HepG2 (cell line): ENCODE results near the gene SH3GL1. TPM values are rescaled to one million over a fixed set of nuclear protein-coding genes. Genes with fewer than 3 reads are reported as not detected.

Source experiments
- ATAC-seq: fragments of 200-7000 bp; cut with Tn5 transposase; 3 replicates; pipeline ENCODE4 v1.9.1; 2020; ENCODE audit warnings: mild to moderate bottlenecking, moderate library complexity
- BruUV-seq: library from RNA; stranded (reverse); fragments of 400-500 nt; replicated peaks from 2 replicates; lab custom pipeline; 2021; lab: Mats Ljungman, UMichigan
- CTCF ChIA-PET: fragments of 300-600 bp; formaldehyde crosslinking; extraction: SDS; loops from one replicate; lab custom pipeline; 2021; ENCODE audit warnings: low total read pairs, inconsistent platforms, low intra/inter-chr PET ratio; lab: Yijun Ruan, JAX
- POLR2A ChIA-PET: fragments of 350-600 bp; sonication (Branson Sonifier 250); formaldehyde crosslinking; loops from one replicate; lab custom pipeline; 2020; ENCODE audit warnings: antibody characterized with exemption, inconsistent platforms; lab: Yijun Ruan, JAX
- DNase-seq: peaks from one replicate; pipeline ENCODE4 v3.0.0-alpha.2; 2015; ENCODE audit warnings: low spot score
- FAIRE-seq: peaks from 3 replicates; lab custom pipeline; 2011; peaks lifted over from hg19 to GRCh38; lab: Jason Lieb, UNC
- H2AFZ ChIP-seq: one replicate; pipeline ENCODE4 v1.6.1; 2011; ENCODE audit warnings: low read length, inconsistent platforms
- H3K27ac ChIP-seq: fragments of 300-600 bp; 3 replicates; pipeline ENCODE4 v1.8.0; 2011; ENCODE audit warnings: mixed run types, mild to moderate bottlenecking, mixed read lengths, low read length, inconsistent platforms; ENCODE audit not compliant: insufficient read depth; ENCODE audit errors: extremely low read length
- H3K27me3 ChIP-seq, 2 experiments: fragments of 200-600 bp in 1 of 2; 2 replicates in 1 of 2; 3 replicates in 1 of 2; pipeline versions ENCODE4 v1.6.0 to v1.8.0; 2011; ENCODE audit warnings: low read length in 2 of 2, mild to moderate bottlenecking in 2 of 2, moderate library complexity in 2 of 2, inconsistent platforms in 1 of 2; ENCODE audit not compliant: insufficient read depth in 2 of 2, control insufficient read depth in 1 of 2
- H3K36me3 ChIP-seq, 2 experiments: fragments of 200-600 bp in 1 of 2; replicated peaks in 1 of 2; 2 replicates in 1 of 2; 3 replicates in 1 of 2; pipeline versions ENCODE4 v1.5.1 to v1.8.0; 2011; ENCODE audit warnings: low read length in 2 of 2, inconsistent platforms in 1 of 2; ENCODE audit not compliant: insufficient read depth in 2 of 2, control insufficient read depth in 1 of 2
- H3K4me1 ChIP-seq: 2 replicates; pipeline ENCODE4 v1.5.1; 2012; ENCODE audit warnings: low read length, inconsistent platforms; ENCODE audit not compliant: insufficient read depth
- H3K4me2 ChIP-seq: 2 replicates; pipeline ENCODE4 v1.6.0; 2011; ENCODE audit warnings: low read depth, low read length, inconsistent platforms
- H3K4me3 ChIP-seq, 3 experiments: fragments of 200-600 bp in 1 of 3; sonication (generic), shearing (Covaris generic) in 1 of 3; replicated peaks in 1 of 3; 2 replicates each; pipeline ENCODE4 v1.5.1; 2011 to 2016; ENCODE audit warnings: low read length in 3 of 3, inconsistent platforms in 2 of 3, low read depth in 2 of 3, mild to moderate bottlenecking in 2 of 3, control low read depth in 1 of 3, mixed read lengths in 1 of 3; ENCODE audit not compliant: insufficient read depth in 1 of 3
- H3K79me2 ChIP-seq: one replicate; pipeline ENCODE4 v1.6.1; 2011; ENCODE audit warnings: low read length, inconsistent platforms; ENCODE audit not compliant: insufficient read depth
- H3K9ac ChIP-seq: 2 replicates; pipeline ENCODE4 v1.6.0; 2011; ENCODE audit warnings: mild to moderate bottlenecking, low read depth, low read length, inconsistent platforms; ENCODE audit not compliant: insufficient read depth
- H3K9me3 ChIP-seq: 2 replicates; pipeline ENCODE4 v1.5.1; 2012; ENCODE audit warnings: mild to moderate bottlenecking, low read length
- H4K20me1 ChIP-seq: 2 replicates; pipeline ENCODE4 v1.6.0; 2011; ENCODE audit warnings: inconsistent platforms, mild to moderate bottlenecking, low read length, moderate library complexity; ENCODE audit not compliant: insufficient read depth
- CREM ChIP-seq, 2 experiments: sonication (generic) in 1 of 2; formaldehyde crosslinking in 1 of 2; IDR thresholded peaks; 2 replicates each; pipeline versions ENCODE4 v1.4.0 to v1.6.1; 2016 to 2020; ENCODE audit warnings: antibody characterized with exemption in 1 of 2, mild to moderate bottlenecking in 1 of 2, missing genetic modification reagents in 1 of 2
- HES4 ChIP-seq: sonication (generic); formaldehyde crosslinking; IDR thresholded peaks from 2 replicates; pipeline ENCODE4 v1.9.0; 2021; ENCODE audit warnings: mild to moderate bottlenecking, missing genetic modification reagents, borderline replicate concordance
- HNF4G ChIP-seq, 2 experiments: sonication (generic) in 1 of 2; formaldehyde crosslinking in 1 of 2; IDR thresholded peaks; 2 replicates each; pipeline versions ENCODE4 v1.4.0 to v1.6.1; 2011 to 2020; ENCODE audit warnings: borderline replicate concordance in 2 of 2, low read depth in 2 of 2, mild to moderate bottlenecking in 2 of 2, low read length in 1 of 2, missing genetic modification reagents in 1 of 2, moderate library complexity in 1 of 2
- HNRNPH1 ChIP-seq: fragments of 200-400 bp; formaldehyde crosslinking; optimal IDR thresholded peaks from 2 replicates; pipeline ENCODE3; 2017; ENCODE audit warnings: mild to moderate bottlenecking, low read depth, low read length
- HOXA3 ChIP-seq: sonication (generic); formaldehyde crosslinking; IDR thresholded peaks from 2 replicates; pipeline ENCODE4 v1.5.0; 2020; ENCODE audit warnings: missing genetic modification reagents
- KDM2A ChIP-seq: sonication (generic); formaldehyde crosslinking; IDR thresholded peaks from 2 replicates; pipeline ENCODE4 v1.4.0; 2020; ENCODE audit warnings: low read depth, missing genetic modification reagents, borderline replicate concordance
- MED1 ChIP-seq: sonication (generic); formaldehyde crosslinking; IDR thresholded peaks from 2 replicates; pipeline ENCODE4 v1.4.0; 2020; ENCODE audit warnings: missing genetic modification reagents
- RARA ChIP-seq: IDR thresholded peaks from 2 replicates; pipeline ENCODE4 v1.6.1; 2016; ENCODE audit warnings: missing genetic modification reagents, missing compliant biosample characterization
- RARG ChIP-seq: sonication (generic); formaldehyde crosslinking; IDR thresholded peaks from 2 replicates; pipeline ENCODE4 v1.4.0; 2020; ENCODE audit warnings: low read depth, mild to moderate bottlenecking, missing genetic modification reagents
- RBFOX2 ChIP-seq: fragments of 200-400 bp; formaldehyde crosslinking; IDR thresholded peaks from 2 replicates; pipeline ENCODE4 v1.6.1; 2017; ENCODE audit warnings: low read depth, mild to moderate bottlenecking, low read length
- SNAPC2 ChIP-seq: sonication (generic); formaldehyde crosslinking; IDR thresholded peaks from 2 replicates; pipeline ENCODE4 v1.8.1; 2022; ENCODE audit warnings: mild to moderate bottlenecking, missing genetic modification reagents
- ZBTB21 ChIP-seq: sonication (generic); formaldehyde crosslinking; IDR thresholded peaks from 2 replicates; pipeline ENCODE4 v1.4.0; 2020; ENCODE audit warnings: missing genetic modification reagents
- ZFP36 ChIP-seq: fragments of 150-350 bp; IDR thresholded peaks from 2 replicates; pipeline ENCODE4 v1.6.1; 2018; ENCODE audit warnings: borderline replicate concordance, low read length, low read depth; ENCODE audit not compliant: partially characterized antibody
- ZFP62 ChIP-seq: sonication (generic); formaldehyde crosslinking; IDR thresholded peaks from 2 replicates; pipeline ENCODE4 v1.4.0; 2020; ENCODE audit warnings: missing genetic modification reagents
- ZKSCAN5 ChIP-seq: sonication (generic); formaldehyde crosslinking; IDR thresholded peaks from 2 replicates; pipeline ENCODE4 v1.5.1; 2020; ENCODE audit warnings: mild to moderate bottlenecking, missing genetic modification reagents
- ZNF333 ChIP-seq: sonication (generic); formaldehyde crosslinking; IDR thresholded peaks from 2 replicates; pipeline ENCODE4 v1.4.0; 2020; ENCODE audit warnings: mild to moderate bottlenecking, missing genetic modification reagents, borderline replicate concordance
- ZNF350 ChIP-seq: sonication (generic); formaldehyde crosslinking; IDR thresholded peaks from 2 replicates; pipeline ENCODE4 v1.4.0; 2020; ENCODE audit warnings: mild to moderate bottlenecking, low read depth, missing genetic modification reagents, borderline replicate concordance
- ZNF878 ChIP-seq: sonication (generic); formaldehyde crosslinking; IDR thresholded peaks from 2 replicates; pipeline ENCODE4 v1.8.1; 2023; ENCODE audit warnings: mild to moderate bottlenecking, missing genetic modification reagents, moderate library complexity
- WGBS: methylation state at CpG from one replicate; pipeline ENCODE4 v1.1.6; 2017; ENCODE audit warnings: low lambda C conversion rate; 5-methylcytosine and 5-hydroxymethylcytosine counted together
- in situ Hi-C: cut with HindIII; loops from 2 replicates; pipeline ENCODE4 v1.10.0; 2017; ENCODE audit warnings: low pct_unique_long_range_greater_than_20kb; ENCODE audit not compliant: extremely low pct_ligation_motif_present
- intact Hi-C: fragments of 100-400 bp; cut with micrococcal nuclease; formaldehyde crosslinking; loops from one replicate; pipeline ENCODE4 v1.10.0; 2022; ENCODE audit not compliant: unreplicated experiment
- polyA plus RNA-seq, 8 experiments: library from polyadenylated mRNA; depleted of rRNA in 3 of 8; stranded (reverse) in 7 of 8; unstranded in 1 of 8; fragments of >200 nt; fragmentation: Illumina TruSeq in 4 of 8; extraction: Trizol in 4 of 8; gene quantifications; 2 replicates each; pipeline versions ENCODE4 v1.2.1 to v1.2.3, GENCODE V29; 2011 to 2016; ENCODE audit warnings: low read depth in 4 of 8, missing spikeins in 1 of 8, mixed read lengths in 1 of 8; ENCODE audit not compliant: insufficient read depth in 1 of 8
- total RNA-seq, 5 experiments: library from RNA; depleted of rRNA; stranded (reverse); fragments of >200 nt; fragmentation: Illumina TruSeq; extraction: Trizol; gene quantifications; 2 replicates each; pipeline ENCODE4 v1.2.3, GENCODE V29; 2016; ENCODE audit warnings: low read depth in 1 of 5
- TF ChIP-seq, protein P1 (sequence below): IDR thresholded peaks from 2 replicates; pipeline ENCODE4 v1.6.1; 2012; ENCODE audit warnings: inconsistent platforms
- TF ChIP-seq, protein P2 (sequence below): IDR thresholded peaks from 2 replicates; pipeline ENCODE4 v1.6.1; 2016; ENCODE audit warnings: low read depth

SH3GL1 gene
- total and polyA plus RNA-seq, 2 of the 13 experiments (the other 11 are each of a cell fraction or from before 2014, with no cell fraction given): 33.0 to 45.1 TPM

DNA sequence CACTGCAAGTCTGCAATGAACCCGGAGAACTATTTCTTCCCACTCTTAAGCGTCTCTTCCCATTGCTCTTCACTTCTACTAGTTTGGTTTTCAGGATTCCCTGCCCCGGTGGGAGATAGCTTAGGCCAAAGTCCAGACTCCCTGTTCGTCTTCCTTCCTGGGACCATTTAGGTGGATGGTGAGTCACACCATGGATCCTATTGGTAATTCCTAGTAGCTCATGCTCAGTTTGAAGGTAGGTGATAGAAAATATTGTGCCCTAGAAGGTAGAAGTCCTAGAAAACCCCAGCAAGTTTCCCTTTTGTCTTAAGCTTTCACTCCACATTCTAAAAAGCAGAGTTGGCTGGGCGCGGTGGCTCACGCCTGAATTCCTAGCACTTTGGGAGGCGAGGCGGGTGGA, 15.9 kb upstream of the SH3GL1 start:
- peaks cover 6 to 44% of the 10 kb centered on the region in 2 experiments for H3K36me3 ChIP-seq
- peak; percentile 88 for ATAC-seq
- peak; percentile 81 for DNase-seq
- peaks cover 38% of the 10 kb centered on the region for H3K79me2 ChIP-seq
- FAIRE-seq: peak; percentile 74
- CTCF ChIA-PET: no interaction called here
- H3K27ac ChIP-seq: peak overlapping the region; percentile 58
- no peak overlapping the region for H3K4me3 ChIP-seq
- in situ Hi-C loops (no loop called here), intact Hi-C loops (no loop called here)
- 68% methylated on average over 9 of the region's 9 CpGs for WGBS
- no peaks in the 10 kb centered on the region for H4K20me1 ChIP-seq
- H3K4me1 ChIP-seq: peaks cover 38% of the 10 kb centered on the region
- H3K4me2 ChIP-seq: peak overlapping the region; percentile 46
- no peak overlapping the region for H3K9ac ChIP-seq
- no peak overlapping the region for H2AFZ ChIP-seq
- POLR2A ChIA-PET: interaction anchor here (1.0 to 2.2 kb wide), 9 partner anchors 8 to 74 kb away, joined by 3 to 18 read pairs (median 6); partner anchors contain the start of genes CHAF1A, HDGFL2 and MPND
- no peaks in the 10 kb centered on the region for H3K9me3 ChIP-seq
- H3K27me3 ChIP-seq: no peaks in the 10 kb centered on the region
- BruUV-seq: no TSS peak
- TF ChIP-seq ZKSCAN5 (CRISPR knock-in tag) (no peak), RARG (CRISPR knock-in tag) (no peak), ZNF350 (CRISPR knock-in tag) (no peak), ZBTB21 (CRISPR knock-in tag) (no peak), HNRNPH1 (no peak), ZNF333 (CRISPR knock-in tag) (peak; percentile 90; the same call in 1 of the 2 replicates), ZFP36 (no peak), CREM (IDR thresholded peaks at IDR 0.05) (no peak), CREM (CRISPR knock-in tag; IDR thresholded peaks at IDR 0.05) (no peak), KDM2A (CRISPR knock-in tag) (no peak), SNAPC2 (CRISPR knock-in tag) (no peak), HOXA3 (CRISPR knock-in tag) (0 out of 2 replicates have a peak, but pooled peaks have one; percentile 22), RBFOX2 (no peak), HES4 (CRISPR knock-in tag) (no peak), ZFP62 (CRISPR knock-in tag) (no peak), RARA (CRISPR knock-in tag) (0 out of 2 replicates have a peak, but pooled peaks have one; percentile 20), MED1 (CRISPR knock-in tag) (peak; percentile 44; the same call in 1 of the 2 replicates), ZNF878 (CRISPR knock-in tag) (peak; percentile 59; the same call in 1 of the 2 replicates), HNF4G (IDR thresholded peaks at IDR 0.05; ENCODE audit: borderline replicate concordance, low read depth, low read length) (peak; percentile 36; the same call in 1 of the 2 replicates), HNF4G (CRISPR knock-in tag; IDR thresholded peaks at IDR 0.05; ENCODE audit: borderline replicate concordance, low read depth) (peak; percentile 22; the same call in 1 of the 2 replicates)
- TF ChIP-seq, protein P1, sequence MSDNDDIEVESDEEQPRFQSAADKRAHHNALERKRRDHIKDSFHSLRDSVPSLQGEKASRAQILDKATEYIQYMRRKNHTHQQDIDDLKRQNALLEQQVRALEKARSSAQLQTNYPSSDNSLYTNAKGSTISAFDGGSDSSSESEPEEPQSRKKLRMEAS: no peak
- TF ChIP-seq, protein P2, sequence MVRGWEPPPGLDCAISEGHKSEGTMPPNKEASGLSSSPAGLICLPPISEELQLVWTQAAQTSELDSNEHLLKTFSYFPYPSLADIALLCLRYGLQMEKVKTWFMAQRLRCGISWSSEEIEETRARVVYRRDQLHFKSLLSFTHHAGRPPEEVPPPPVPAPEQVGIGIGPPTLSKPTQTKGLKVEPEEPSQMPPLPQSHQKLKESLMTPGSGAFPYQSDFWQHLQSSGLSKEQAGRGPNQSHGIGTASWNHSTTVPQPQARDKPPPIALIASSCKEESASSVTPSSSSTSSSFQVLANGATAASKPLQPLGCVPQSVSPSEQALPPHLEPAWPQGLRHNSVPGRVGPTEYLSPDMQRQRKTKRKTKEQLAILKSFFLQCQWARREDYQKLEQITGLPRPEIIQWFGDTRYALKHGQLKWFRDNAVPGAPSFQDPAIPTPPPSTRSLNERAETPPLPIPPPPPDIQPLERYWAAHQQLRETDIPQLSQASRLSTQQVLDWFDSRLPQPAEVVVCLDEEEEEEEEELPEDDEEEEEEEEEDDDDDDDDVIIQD (CRISPR knock-in tag): 0 out of 2 replicates have a peak, but pooled peaks have one; percentile 23
